GM19467 (cell line): ENCODE results near the gene LGR6.

Source experiments
- ATAC-seq: cut with Tn5 transposase; IDR thresholded peaks from one replicate; pipeline ENCODE4 v1.9.1; 2021; ENCODE audit warnings: mild to moderate bottlenecking, moderate library complexity; ENCODE audit not compliant: unreplicated experiment

The LGR6 gene

GRCh38 chr1:202215472-202216130 is 22.0 kb downstream of the LGR6 start:
- ATAC-seq = no peak

- no peak for ATAC-seq
Observed at GRCh38 chr1:202216691-202217090, 23.1 kb downstream of the LGR6 start.

- ATAC-seq = no peak
Observed at GRCh38 chr1:202217516-202217915, 23.9 kb downstream of the LGR6 start.

DNA sequence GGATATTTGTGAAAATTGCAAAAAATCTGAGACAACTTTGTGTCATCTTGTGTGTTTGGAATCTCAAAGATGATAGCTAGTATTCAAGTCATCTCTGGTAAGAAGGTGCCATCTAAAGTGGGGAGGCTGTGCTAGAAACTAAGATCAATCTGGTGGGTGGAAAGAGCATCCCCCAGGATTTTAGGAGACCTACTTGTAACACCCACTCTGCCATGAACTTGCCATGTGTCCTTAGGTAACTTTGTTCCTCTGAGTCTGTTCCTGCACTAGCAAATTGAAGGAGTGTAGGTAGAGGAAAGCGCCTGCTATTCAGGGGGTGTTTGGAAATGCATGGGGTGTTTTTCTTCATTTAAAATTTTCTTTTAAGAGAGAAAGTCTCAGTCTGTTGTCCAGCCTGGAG is 24.4 kb downstream of the LGR6 start:
- no peak for ATAC-seq

- ATAC-seq = no peak
Observed at GRCh38 chr1:202220733-202221132, 27.1 kb downstream of the LGR6 start.

DNA sequence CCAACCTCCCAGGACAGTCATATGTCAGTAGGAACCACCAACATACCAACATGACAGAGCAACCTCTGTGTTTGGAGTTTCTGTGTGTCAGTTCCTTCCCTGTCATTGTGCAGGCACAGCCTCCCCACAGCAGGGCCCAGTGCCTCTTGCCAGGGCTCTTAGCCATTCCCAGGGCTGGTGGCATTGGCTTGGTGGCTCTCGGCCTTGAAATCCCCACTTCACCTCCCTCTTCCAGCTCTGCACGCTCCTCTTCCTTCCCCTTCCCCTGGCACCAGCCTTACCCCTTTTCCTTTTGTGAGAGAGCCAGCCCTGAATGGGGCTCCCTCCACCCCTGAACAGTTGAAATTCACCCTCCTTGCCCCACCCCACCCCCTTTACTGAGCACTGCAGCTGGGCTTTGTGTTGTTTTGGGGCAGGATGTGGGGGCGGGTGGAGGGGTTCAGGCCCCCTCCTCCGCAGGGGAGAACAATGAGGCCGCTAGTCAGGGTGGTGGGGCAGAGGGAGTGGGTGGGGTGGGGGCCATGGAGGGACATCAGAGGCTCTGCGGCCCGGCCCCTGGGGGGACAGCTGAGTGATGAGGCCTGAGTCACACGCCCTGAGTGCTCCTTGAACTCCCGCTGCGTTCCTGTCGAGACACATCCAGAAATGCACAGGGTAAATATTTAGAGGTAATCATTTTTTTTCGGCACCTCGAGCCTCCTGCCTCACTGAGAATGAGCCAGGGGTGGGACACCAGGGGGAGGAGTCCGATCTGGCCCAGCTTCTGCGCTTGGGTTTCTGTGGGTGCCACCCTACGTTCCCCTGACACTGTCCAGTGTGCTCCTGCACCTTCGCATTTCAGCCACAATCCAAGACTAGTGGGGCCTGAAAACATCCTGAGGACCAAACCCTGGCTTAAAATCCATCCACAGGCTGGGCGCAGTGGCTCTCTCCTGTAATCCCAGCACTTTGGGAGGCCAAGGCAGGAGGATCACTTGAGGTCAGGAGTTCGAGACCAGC is 28.6 kb downstream of the LGR6 start:
- no peak for ATAC-seq

GRCh38 chr1:202223121-202223860 is 29.7 kb downstream of the LGR6 start:
- ATAC-seq = no peak

DNA sequence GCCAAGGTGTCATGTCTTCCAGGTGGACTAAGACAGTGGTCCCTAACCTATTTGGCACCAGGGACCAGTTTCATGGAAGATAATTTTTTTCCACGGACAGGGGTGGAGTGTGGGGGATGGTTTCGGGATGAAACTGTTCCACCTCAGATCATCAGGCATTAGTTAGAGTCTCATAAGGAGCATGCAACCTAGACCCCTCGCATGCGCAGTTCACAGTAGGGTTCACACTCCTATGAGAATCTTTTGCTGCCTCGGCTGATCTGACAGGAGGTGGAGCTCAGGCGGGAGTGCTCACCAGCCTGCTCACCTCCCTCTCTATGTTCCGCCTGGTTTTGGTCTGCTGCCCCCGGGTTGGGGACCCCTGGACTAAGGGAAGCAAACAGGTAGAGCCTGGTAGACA is 30.9 kb downstream of the LGR6 start:
- ATAC-seq = no peak

DNA sequence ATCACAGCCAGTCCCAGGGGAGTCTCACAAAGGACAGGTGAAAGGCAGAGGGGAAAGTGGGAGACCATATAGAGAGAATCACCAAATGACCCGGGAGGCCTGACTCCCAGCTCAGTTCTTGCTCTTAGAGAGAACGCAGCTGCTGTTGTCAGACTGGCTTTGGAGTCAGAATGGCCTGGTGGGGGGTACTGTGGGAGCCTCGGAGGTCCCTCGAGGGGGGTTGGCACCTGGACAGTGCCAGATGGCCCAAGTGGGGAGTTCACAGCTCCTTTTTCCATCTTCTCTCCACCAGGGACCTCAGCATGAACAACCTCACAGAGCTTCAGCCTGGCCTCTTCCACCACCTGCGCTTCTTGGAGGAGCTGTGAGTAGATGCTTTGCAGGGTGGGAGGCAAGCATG is 31.5 kb downstream of the LGR6 start:
- ATAC-seq = no peak

GRCh38 chr1:202227053-202227672 is 33.6 kb downstream of the LGR6 start:
- no peak for ATAC-seq

DNA sequence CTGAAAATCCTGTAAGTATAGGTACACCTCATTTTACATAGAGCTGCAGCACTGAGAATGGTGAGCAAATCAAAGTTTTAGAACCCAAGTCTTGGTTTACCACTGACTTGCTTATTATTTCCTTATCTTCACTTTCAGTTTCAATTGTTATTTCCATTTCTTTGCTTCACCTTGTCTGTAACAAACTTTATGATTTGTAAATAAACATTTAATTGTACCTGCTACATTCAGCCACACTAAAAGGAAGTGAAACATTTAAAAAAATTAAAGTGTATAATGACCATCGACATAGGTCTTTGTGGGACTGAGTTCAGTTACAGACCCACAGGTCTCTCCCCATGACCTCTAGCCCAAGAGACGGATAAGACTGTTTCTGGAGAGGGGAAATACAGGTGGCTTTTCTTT is 34.4 kb downstream of the LGR6 start:
- ATAC-seq = no peak

DNA sequence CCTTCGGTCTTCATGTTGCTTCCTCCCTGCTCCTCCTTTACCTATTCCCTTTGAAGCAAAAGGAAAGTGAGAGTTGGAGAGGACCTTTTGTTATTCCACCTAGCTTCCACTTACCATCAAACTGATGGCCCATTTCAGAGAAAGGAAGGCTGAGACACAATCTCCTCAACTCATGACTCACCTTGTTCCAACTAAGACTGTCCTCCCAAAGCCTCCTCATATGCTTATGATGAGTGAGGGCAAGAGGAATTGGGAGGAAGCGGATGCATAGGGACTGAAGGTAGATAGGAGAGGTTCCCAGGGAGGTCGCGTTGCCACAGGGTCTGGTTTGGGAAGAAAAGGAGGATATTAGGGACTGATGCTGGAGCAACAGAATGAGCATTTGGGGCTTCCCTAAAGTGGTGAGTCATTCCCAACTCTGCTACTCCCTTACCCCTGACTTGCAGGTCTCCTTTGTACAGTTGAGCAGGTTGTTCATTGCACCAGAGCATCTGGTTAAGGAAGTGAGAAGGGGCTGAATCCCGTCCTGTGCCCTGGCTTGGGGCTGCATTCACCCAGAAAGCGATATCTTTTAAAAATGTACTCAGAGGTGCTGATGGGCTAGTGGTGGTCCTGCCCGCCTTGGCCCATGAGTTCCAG is 35.0 kb downstream of the LGR6 start:
- ATAC-seq = no peak

GRCh38 chr1:202229376-202229775 is 35.8 kb downstream of the LGR6 start:
- no peak for ATAC-seq

DNA sequence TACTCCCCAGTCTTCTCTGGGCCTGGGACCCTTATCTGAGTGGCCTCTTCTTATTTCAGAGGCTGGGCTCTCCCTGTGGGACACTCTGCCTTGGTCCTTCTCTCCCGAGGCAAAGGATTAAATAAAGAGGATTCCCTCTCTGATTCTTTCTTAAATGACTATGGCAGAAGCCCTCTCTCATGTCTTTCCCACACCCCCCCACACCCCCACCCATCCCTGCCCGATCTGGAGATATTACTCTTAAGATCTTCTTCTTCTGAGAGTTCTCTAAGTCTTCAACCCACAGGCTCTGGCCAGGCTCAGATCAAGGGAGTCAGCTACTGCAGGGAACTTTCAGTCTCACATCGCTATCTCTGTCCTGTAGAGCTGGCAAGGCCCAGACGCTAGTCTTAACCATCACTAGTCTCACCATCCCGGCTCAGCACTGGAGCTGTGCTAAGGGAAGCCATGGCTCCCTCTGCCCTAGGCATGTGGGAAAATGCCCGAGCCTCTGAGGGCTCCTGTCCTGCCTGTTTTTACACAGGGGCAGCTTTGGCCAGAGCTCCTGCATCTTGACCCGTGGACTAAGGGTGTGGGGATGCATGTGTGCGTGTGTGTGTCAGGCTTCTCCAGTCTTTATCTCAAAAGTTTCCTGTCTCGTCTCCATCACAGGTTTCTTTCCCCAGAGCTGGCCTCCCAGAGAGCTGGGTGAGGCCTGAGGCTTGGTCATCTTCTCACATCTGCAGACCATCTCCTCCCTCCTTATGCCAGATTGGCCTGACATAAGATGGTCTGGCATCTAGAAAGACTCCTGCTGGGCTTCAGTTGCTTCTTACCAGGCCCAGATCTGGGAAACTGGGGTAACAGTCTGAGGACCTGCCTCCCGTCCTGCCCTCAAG is 36.7 kb downstream of the LGR6 start:
- no peak for ATAC-seq

- no peak for ATAC-seq
Observed at GRCh38 chr1:202230939-202231645, 37.5 kb downstream of the LGR6 start.

- ATAC-seq = no peak
Observed at GRCh38 chr1:202233171-202233570, 39.6 kb downstream of the LGR6 start.

GRCh38 chr1:202233804-202234203 is 40.2 kb downstream of the LGR6 start:
- no peak for ATAC-seq

DNA sequence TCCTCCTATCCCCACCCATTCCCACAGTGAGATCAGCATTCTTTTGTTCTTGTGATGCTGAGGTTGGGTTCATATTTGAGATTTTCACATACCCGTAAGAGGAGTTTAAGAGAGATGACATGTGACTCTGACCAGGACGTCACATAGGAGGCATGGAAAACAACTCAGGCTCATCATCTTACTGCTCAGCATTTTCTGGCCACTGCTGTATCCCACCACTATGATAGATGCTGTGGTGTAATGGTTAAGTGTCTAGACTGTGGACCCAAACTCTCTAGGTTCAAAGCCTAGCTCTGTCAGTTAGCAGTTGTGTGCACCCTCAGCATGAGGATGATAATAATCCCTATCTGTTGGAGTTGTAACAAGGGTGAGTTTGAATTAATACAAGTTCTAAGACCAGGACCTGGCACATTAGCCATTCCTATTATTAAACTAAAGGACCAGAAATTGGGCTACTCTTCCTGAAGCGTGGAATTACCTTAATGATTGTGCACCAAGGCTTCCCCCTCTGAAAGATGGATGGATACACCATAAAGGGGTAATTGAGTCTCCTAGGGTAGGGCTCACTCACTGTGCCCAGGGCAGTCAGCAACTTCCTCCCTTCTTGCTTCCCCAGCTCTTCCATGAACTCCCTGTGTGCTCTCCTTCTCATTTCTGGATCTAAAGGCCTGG is 40.9 kb downstream of the LGR6 start:
- ATAC-seq = no peak
